Caco-2 (cell line): Measurements from ENCODE around the gene RERE. TPM values are rescaled to one million over a fixed set of nuclear protein-coding genes. Genes with fewer than 3 reads are reported as not detected.
A peak's percentile ranks its signal among the peaks of the same experiment; 100 is the strongest.

Experiments
- BruUV-seq: library from RNA; stranded (reverse); fragments of 400-500 nt; replicated peaks from 2 replicates; lab custom pipeline; 2021; lab: Mats Ljungman, UMichigan
- CTCF ChIA-PET: fragments of 300-600 bp; sonication (Branson Sonifier 250); formaldehyde crosslinking; loops from one replicate; lab custom pipeline; 2022; ENCODE audit warnings: antibody characterized with exemption; lab: Charles Lee
- POLR2A ChIA-PET: fragments of 300-600 bp; sonication (Branson Sonifier 250); formaldehyde crosslinking; loops from one replicate; lab custom pipeline; 2022; ENCODE audit warnings: antibody characterized with exemption; lab: Charles Lee
- DNase-seq, 2 experiments: peaks; one replicate each; pipeline versions ENCODE4 v3.0.0 to v3.0.0-alpha.2; 2020 to 2022
- H3K27me3 ChIP-seq: replicated peaks from 2 replicates; pipeline ENCODE4 v1.6.0; 2011; ENCODE audit warnings: low read length; ENCODE audit not compliant: control insufficient read depth, insufficient read depth
- H3K36me3 ChIP-seq: 2 replicates; pipeline ENCODE4 v1.5.1; 2011; ENCODE audit warnings: low read length; ENCODE audit not compliant: control insufficient read depth, insufficient read depth
- H3K4me1 ChIP-seq: fragments of 250-450 bp; sonication (Bioruptor Pico); 2 replicates; pipeline ENCODE4 v1.5.1; 2020; ENCODE audit warnings: mild to moderate bottlenecking
- H3K4me3 ChIP-seq: 2 replicates; pipeline ENCODE4 v1.5.1; 2011; ENCODE audit warnings: low read depth, mild to moderate bottlenecking, control low read depth, low read length
- H3K9me3 ChIP-seq: fragments of 250-450 bp; sonication (Bioruptor Pico); 2 replicates; pipeline ENCODE4 v1.5.1; 2020; ENCODE audit warnings: mild to moderate bottlenecking, moderate library complexity
- H3K27ac Mint-ChIP-seq: one replicate; pipeline ENCODE4 v1.8.0; 2022; ENCODE audit warnings: mixed read lengths; ENCODE audit not compliant: unreplicated experiment
- H3K27me3 Mint-ChIP-seq: one replicate; pipeline ENCODE4 v1.8.0; 2022; ENCODE audit warnings: mixed read lengths; ENCODE audit not compliant: insufficient read depth, unreplicated experiment
- H3K36me3 Mint-ChIP-seq: one replicate; pipeline ENCODE4 v1.8.0; 2022; ENCODE audit warnings: mild to moderate bottlenecking, mixed read lengths; ENCODE audit not compliant: insufficient read depth, unreplicated experiment
- H3K4me1 Mint-ChIP-seq: one replicate; pipeline ENCODE4 v1.8.0; 2022; ENCODE audit warnings: low read depth, mixed read lengths; ENCODE audit not compliant: unreplicated experiment
- H3K4me3 Mint-ChIP-seq: one replicate; pipeline ENCODE4 v1.8.0; 2022; ENCODE audit warnings: mild to moderate bottlenecking, moderate library complexity, mixed read lengths; ENCODE audit not compliant: unreplicated experiment
- H3K9me3 Mint-ChIP-seq: one replicate; pipeline ENCODE4 v1.8.0; 2022; ENCODE audit warnings: mixed read lengths; ENCODE audit not compliant: unreplicated experiment
- CTCF ChIP-seq, 2 experiments: fragments of 200-600 bp in 1 of 2; IDR thresholded peaks; 1 replicate in 1 of 2; 2 replicates in 1 of 2; pipeline versions ENCODE4 v1.5.1 to v1.8.0; 2011 to 2022; ENCODE audit warnings: antibody characterized with exemption in 1 of 2, control low read depth in 1 of 2, inconsistent platforms in 1 of 2, low read depth in 1 of 2, low read length in 1 of 2, mild to moderate bottlenecking in 1 of 2, moderate library complexity in 1 of 2; ENCODE audit not compliant: insufficient read depth in 1 of 2, severe bottlenecking in 1 of 2, unreplicated experiment in 1 of 2
- intact Hi-C: fragments of 100-400 bp; cut with micrococcal nuclease; formaldehyde crosslinking; loops from one replicate; pipeline ENCODE4 v1.10.0; 2022; ENCODE audit not compliant: unreplicated experiment
- total RNA-seq: library from RNA; stranded (reverse); gene quantifications from 2 replicates; pipeline ENCODE4 v1.2.3, GENCODE V29; 2022

Gene RERE
- total RNA-seq, 1 experiment from 2014 or later = 85.2 TPM

GRCh38 chr1:8396786-8397406 lies 420.5 kb downstream of the RERE start:
- H3K4me1 ChIP-seq = peaks cover 15% of the 10 kb centered on the region
- ChIA-PET POLR2A (no interaction called here), CTCF (interaction anchor here (1.0 kb wide), 1 partner anchor 12 kb away, joined by 4 read pairs; no protein-coding TSS in a partner anchor)
- BruUV-seq = no TSS peak
- TF ChIP-seq CTCF (IDR thresholded peaks at IDR 0.05; ENCODE audit: insufficient read depth in 1 of 2, low read depth in 1 of 2, low read length in 1 of 2, severe bottlenecking in 1 of 2, unreplicated experiment in 1 of 2) = no peak
- H3K4me3 ChIP-seq = no peak overlapping the region
- H3K27me3 ChIP-seq = no peaks in the 10 kb centered on the region
- Mint-ChIP-seq H3K4me3 (no peak overlapping the region), H3K9me3 (no peaks in the 10 kb centered on the region), H3K4me1 (peaks cover 25% of the 10 kb centered on the region), H3K36me3 (peaks cover 18% of the 10 kb centered on the region), H3K27me3 (no peaks in the 10 kb centered on the region), H3K27ac (no peak overlapping the region)
- peak in 1 of 2 experiments; percentile 14 for DNase-seq
- intact Hi-C loops = no loop called here
- no peaks in the 10 kb centered on the region for H3K9me3 ChIP-seq
- H3K36me3 ChIP-seq = no peaks in the 10 kb centered on the region; the same call in 1 of the 2 replicates

GRCh38 chr1:8396083-8396785 lies 421.2 kb downstream of the RERE start:
- peaks cover 25% of the 10 kb centered on the region for H3K4me1 Mint-ChIP-seq
- TF ChIP-seq CTCF (IDR thresholded peaks at IDR 0.05; ENCODE audit: insufficient read depth in 1 of 2, low read depth in 1 of 2, low read length in 1 of 2, severe bottlenecking in 1 of 2, unreplicated experiment in 1 of 2) = no peak
- peaks cover 15% of the 10 kb centered on the region for H3K4me1 ChIP-seq
- no peak overlapping the region for H3K27ac Mint-ChIP-seq
- CTCF ChIA-PET = no interaction called here
- H3K36me3 ChIP-seq = no peaks in the 10 kb centered on the region; the same call in 1 of the 2 replicates
- peaks cover 18% of the 10 kb centered on the region for H3K36me3 Mint-ChIP-seq
- H3K4me3 ChIP-seq = no peak overlapping the region
- no peaks in the 10 kb centered on the region for H3K9me3 ChIP-seq
- H3K27me3 Mint-ChIP-seq = no peaks in the 10 kb centered on the region
- no peak for DNase-seq
- BruUV-seq = no TSS peak
- H3K9me3 Mint-ChIP-seq = no peaks in the 10 kb centered on the region
- POLR2A ChIA-PET = no interaction called here
- intact Hi-C loops = no loop called here
- no peaks in the 10 kb centered on the region for H3K27me3 ChIP-seq
- H3K4me3 Mint-ChIP-seq = no peak overlapping the region

- Histone ChIP-seq H3K9me3 (no peaks in the 10 kb centered on the region), H3K36me3 (no peaks in the 10 kb centered on the region; the same call in 1 of the 2 replicates), H3K4me1 (peaks cover 15% of the 10 kb centered on the region), H3K27me3 (no peaks in the 10 kb centered on the region), H3K4me3 (no peak overlapping the region)
- Mint-ChIP-seq H3K9me3 (no peaks in the 10 kb centered on the region), H3K27ac (peak overlapping the region; percentile 36), H3K27me3 (no peaks in the 10 kb centered on the region), H3K4me1 (peaks cover 25% of the 10 kb centered on the region), H3K4me3 (no peak overlapping the region), H3K36me3 (peaks cover 25% of the 10 kb centered on the region)
- TF ChIP-seq CTCF (IDR thresholded peaks at IDR 0.05; ENCODE audit: insufficient read depth in 1 of 2, low read depth in 1 of 2, low read length in 1 of 2, severe bottlenecking in 1 of 2, unreplicated experiment in 1 of 2) = no peak
- no peak for DNase-seq
- ChIA-PET CTCF (no interaction called here), POLR2A (no interaction called here)
- no TSS peak for BruUV-seq
- intact Hi-C loops = no loop called here
These were observed 422.0 kb downstream of the RERE start for GRCh38 chr1:8395433-8395866.
